ENCODE data around the gene EFNB2.

DNA sequence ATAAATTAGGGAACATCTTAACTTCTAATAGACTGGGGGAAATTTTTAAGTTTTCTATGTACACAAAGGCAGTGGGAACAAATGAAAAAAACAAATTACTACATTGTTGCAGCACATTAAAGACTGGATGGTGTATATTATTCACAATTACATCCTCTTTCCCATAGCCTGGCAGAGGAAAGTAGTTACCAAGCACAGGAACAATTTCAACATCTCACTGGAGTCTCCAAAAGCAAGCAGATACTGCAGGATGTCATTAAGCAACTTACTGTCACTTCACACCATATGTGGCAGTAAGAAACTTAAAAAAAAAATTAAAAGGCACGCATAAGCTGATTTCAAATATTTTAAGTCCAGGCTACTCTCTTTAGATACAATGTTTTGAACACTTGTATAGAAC is 6.4 kb upstream of the EFNB2 start:
- TF ChIP-seq, protein P1, sequence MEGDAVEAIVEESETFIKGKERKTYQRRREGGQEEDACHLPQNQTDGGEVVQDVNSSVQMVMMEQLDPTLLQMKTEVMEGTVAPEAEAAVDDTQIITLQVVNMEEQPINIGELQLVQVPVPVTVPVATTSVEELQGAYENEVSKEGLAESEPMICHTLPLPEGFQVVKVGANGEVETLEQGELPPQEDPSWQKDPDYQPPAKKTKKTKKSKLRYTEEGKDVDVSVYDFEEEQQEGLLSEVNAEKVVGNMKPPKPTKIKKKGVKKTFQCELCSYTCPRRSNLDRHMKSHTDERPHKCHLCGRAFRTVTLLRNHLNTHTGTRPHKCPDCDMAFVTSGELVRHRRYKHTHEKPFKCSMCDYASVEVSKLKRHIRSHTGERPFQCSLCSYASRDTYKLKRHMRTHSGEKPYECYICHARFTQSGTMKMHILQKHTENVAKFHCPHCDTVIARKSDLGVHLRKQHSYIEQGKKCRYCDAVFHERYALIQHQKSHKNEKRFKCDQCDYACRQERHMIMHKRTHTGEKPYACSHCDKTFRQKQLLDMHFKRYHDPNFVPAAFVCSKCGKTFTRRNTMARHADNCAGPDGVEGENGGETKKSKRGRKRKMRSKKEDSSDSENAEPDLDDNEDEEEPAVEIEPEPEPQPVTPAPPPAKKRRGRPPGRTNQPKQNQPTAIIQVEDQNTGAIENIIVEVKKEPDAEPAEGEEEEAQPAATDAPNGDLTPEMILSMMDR (IDR thresholded peaks at IDR 0.05; ENCODE audit: low read depth, low read length), result no peak
- TF ChIP-seq MYC (IDR thresholded peaks at IDR 0.05; ENCODE audit: low read depth, low read length), result no peak

Data from NB4 (cell line).